SK-N-SH (cell line): ENCODE measurements around the gene CSNK1D. TPM values are rescaled to one million over a fixed set of nuclear protein-coding genes. Genes with fewer than 3 reads are reported as not detected.

Experiments
- CTCF ChIA-PET: fragments of 300-600, 350-600 bp; formaldehyde crosslinking; extraction: SDS; loops from one replicate; lab custom pipeline; 2021; lab: Yijun Ruan, JAX
- POLR2A ChIA-PET: fragments of 350-600 bp; sonication (Branson Sonifier 250); formaldehyde crosslinking; extraction: SDS; loops from one replicate; lab custom pipeline; 2020; ENCODE audit warnings: antibody characterized with exemption, inconsistent platforms; lab: Yijun Ruan, JAX
- DNase-seq: peaks from one replicate; pipeline ENCODE4 v3.0.0; 2012
- H2AFZ ChIP-seq: fragments of 200-600 bp; sonication (generic); 2 replicates; pipeline ENCODE4 v1.8.1; 2016; ENCODE audit warnings: antibody characterized with exemption, mild to moderate bottlenecking, low read depth
- H3F3A ChIP-seq: fragments of 200-600 bp; sonication (generic); replicated peaks from 2 replicates; pipeline ENCODE3; 2016; ENCODE audit warnings: antibody characterized with exemption, mild to moderate bottlenecking; ENCODE audit not compliant: insufficient read depth
- H3K27ac ChIP-seq, 2 experiments: fragments of 200-500 bp in 1 of 2; fragments of 200-600 bp in 1 of 2; sonication (Bioruptor generic) in 1 of 2; sonication (generic), shearing (Covaris generic) in 1 of 2; 2 replicates each; pipeline versions ENCODE4 v1.5.1 to v1.6.1; 2014 to 2016; ENCODE audit warnings: low read depth in 2 of 2, inconsistent platforms in 1 of 2, low read length in 1 of 2, mild to moderate bottlenecking in 1 of 2, mixed read lengths in 1 of 2
- H3K27me3 ChIP-seq: fragments of 200-600 bp; sonication (generic), shearing (Covaris generic); 2 replicates; pipeline ENCODE4 v1.6.1; 2016; ENCODE audit warnings: mixed run types; ENCODE audit not compliant: insufficient read depth
- H3K36me3 ChIP-seq, 2 experiments: fragments of 200-500 bp in 1 of 2; fragments of 200-600 bp in 1 of 2; sonication (Bioruptor generic) in 1 of 2; sonication (generic) in 1 of 2; replicated peaks in 1 of 2; 2 replicates each; pipeline versions ENCODE3 to v1.5.1; 2014 to 2016; ENCODE audit warnings: low read length in 1 of 2, mild to moderate bottlenecking in 1 of 2; ENCODE audit not compliant: insufficient read depth in 2 of 2, control insufficient read depth in 1 of 2
- H3K4me1 ChIP-seq, 2 experiments: fragments of 200-500 bp in 1 of 2; fragments of 200-600 bp in 1 of 2; sonication (Bioruptor generic) in 1 of 2; sonication (generic), shearing (Covaris generic) in 1 of 2; 2 replicates each; pipeline versions ENCODE4 v1.5.1 to v1.6.1; 2014 to 2016; ENCODE audit warnings: low read depth in 1 of 2, low read length in 1 of 2, mixed run types in 1 of 2; ENCODE audit not compliant: insufficient read depth in 2 of 2, control insufficient read depth in 1 of 2
- H3K4me2 ChIP-seq: fragments of 200-600 bp; sonication (generic), shearing (Covaris generic); 2 replicates; pipeline ENCODE4 v1.6.1; 2017; ENCODE audit warnings: mixed run types
- H3K4me3 ChIP-seq, 2 experiments: fragments of 200-500 bp in 1 of 2; fragments of 200-600 bp in 1 of 2; sonication (Bioruptor generic) in 1 of 2; sonication (generic), shearing (Covaris generic) in 1 of 2; 2 replicates each; pipeline versions ENCODE4 v1.5.1 to v1.8.1; 2014 to 2016; ENCODE audit warnings: low read depth in 2 of 2, inconsistent platforms in 1 of 2, low read length in 1 of 2, mild to moderate bottlenecking in 1 of 2, mixed read lengths in 1 of 2, moderate library complexity in 1 of 2
- H3K79me2 ChIP-seq: fragments of 200-600 bp; sonication (generic); 2 replicates; pipeline ENCODE4 v1.8.1; 2017; ENCODE audit warnings: mild to moderate bottlenecking; ENCODE audit not compliant: insufficient read depth
- H3K9ac ChIP-seq: fragments of 200-600 bp; sonication (generic); 2 replicates; pipeline ENCODE4 v1.6.1; 2017; ENCODE audit warnings: mixed run types
- H3K9me2 ChIP-seq: fragments of 200-600 bp; sonication (generic); 2 replicates; pipeline ENCODE4 v1.6.1; 2017; ENCODE audit warnings: mixed run types
- H3K9me3 ChIP-seq: fragments of 200-600 bp; sonication (generic); 2 replicates; pipeline ENCODE4 v1.6.1; 2017; ENCODE audit warnings: mixed run types, mild to moderate bottlenecking, moderate library complexity
- H4K20me1 ChIP-seq: fragments of 200-600 bp; sonication (generic); 2 replicates; pipeline ENCODE4 v1.6.1; 2017; ENCODE audit warnings: mild to moderate bottlenecking, mixed run types; ENCODE audit not compliant: insufficient read depth
- EP300 ChIP-seq, 2 experiments: IDR thresholded peaks; 2 replicates each; pipeline versions ENCODE4 v1.4.0 to v1.6.1; 2012; ENCODE audit warnings: borderline replicate concordance in 1 of 2, low read depth in 1 of 2, low read length in 1 of 2
- FOXJ3 ChIP-seq: sonication (generic); formaldehyde crosslinking; IDR thresholded peaks from 2 replicates; pipeline ENCODE4 v1.5.1; 2020; ENCODE audit warnings: mild to moderate bottlenecking, missing genetic modification reagents
- FOXM1 ChIP-seq: IDR thresholded peaks from 2 replicates; pipeline ENCODE4 v1.4.0; 2012; ENCODE audit warnings: low read depth, mild to moderate bottlenecking
- GATA2 ChIP-seq: sonication (generic); formaldehyde crosslinking; IDR thresholded peaks from 2 replicates; pipeline ENCODE4 v1.5.0; 2020; ENCODE audit warnings: mild to moderate bottlenecking, missing genetic modification reagents
- MXI1 ChIP-seq: IDR thresholded peaks from 2 replicates; pipeline ENCODE4 v1.6.1; 2012; ENCODE audit warnings: mild to moderate bottlenecking, low read depth, low read length, improper control_type of control experiment
- POLR2AphosphoS5 ChIP-seq: IDR thresholded peaks from 2 replicates; pipeline ENCODE4 v1.6.1; 2012; ENCODE audit warnings: low read depth, low read length
- RCOR1 ChIP-seq: fragments of 150-350 bp; IDR thresholded peaks from 2 replicates; pipeline ENCODE4 v1.6.1; 2017; ENCODE audit warnings: antibody characterized with exemption, low read length
- SMC3 ChIP-seq: IDR thresholded peaks from 2 replicates; pipeline ENCODE4 v1.6.1; 2012; ENCODE audit warnings: low read depth, low read length, improper control_type of control experiment
- YY1 ChIP-seq: IDR thresholded peaks from 2 replicates; pipeline ENCODE4 v1.4.0; 2012; ENCODE audit warnings: low read depth, mild to moderate bottlenecking
- WGBS: methylation state at CpG from one replicate; pipeline ENCODE4 v1.1.6; 2017; ENCODE audit warnings: low lambda C conversion rate; 5-methylcytosine and 5-hydroxymethylcytosine counted together
- polyA plus RNA-seq, 3 experiments: library from polyadenylated mRNA; depleted of rRNA; stranded (reverse); fragments of >200 nt; gene quantifications; 2 replicates each; pipeline ENCODE4 v1.2.3, GENCODE V29; 2012
- TF ChIP-seq, protein P1 (sequence below): fragments of 200-600 bp; sonication (generic); IDR thresholded peaks from 2 replicates; pipeline ENCODE4 v1.6.1; 2017; ENCODE audit warnings: antibody characterized with exemption, mild to moderate bottlenecking, moderate library complexity
- TF ChIP-seq, protein P2 (sequence below): IDR thresholded peaks from 2 replicates; pipeline ENCODE4 v1.6.1; 2012; ENCODE audit warnings: mild to moderate bottlenecking, low read depth, low read length, moderate library complexity
- TF ChIP-seq, protein P3 (sequence below): IDR thresholded peaks from 2 replicates; pipeline ENCODE4 v1.4.0; 2012; ENCODE audit warnings: low read depth

The CSNK1D gene
- polyA plus RNA-seq, 1 of the 3 experiments (the other 2 are of a cell fraction) = 216 TPM

DNA sequence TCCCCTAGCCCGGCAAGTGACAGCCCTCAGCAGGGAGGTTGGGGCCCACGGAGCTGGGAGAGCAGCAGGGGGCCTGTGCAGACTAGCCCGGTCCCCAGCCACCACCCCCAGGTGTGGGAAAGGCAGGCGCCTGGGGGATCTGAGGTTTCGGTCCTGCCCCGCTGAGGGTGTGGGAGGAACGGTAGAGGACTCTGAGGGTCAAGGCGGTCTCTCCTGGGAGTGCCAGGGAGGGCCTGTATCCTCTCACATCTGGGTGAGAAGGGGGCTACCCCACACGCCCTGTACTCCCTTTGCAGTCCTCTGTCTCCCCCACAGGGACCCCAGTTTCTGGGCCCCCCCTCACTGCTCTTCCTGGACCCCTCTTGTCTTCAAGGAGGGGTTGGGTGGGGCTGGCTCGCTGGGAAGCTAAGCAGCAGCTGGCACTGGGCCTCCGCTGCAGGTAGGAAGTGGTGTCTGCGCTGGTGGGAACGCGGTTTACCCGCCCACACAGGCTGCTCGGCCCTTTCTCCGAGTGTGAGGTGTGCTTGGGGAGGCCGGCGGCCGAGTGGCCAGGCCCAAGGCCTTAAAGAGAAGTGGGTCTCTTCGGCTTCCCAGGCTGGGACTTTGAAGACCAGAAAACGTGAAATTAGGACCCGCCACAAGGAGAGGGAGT is 28.5 kb upstream of the CSNK1D start:
- no peaks in the 10 kb centered on the region for H3K27me3 ChIP-seq
- no peak for TF ChIP-seq MXI1
- TF ChIP-seq, protein P1, sequence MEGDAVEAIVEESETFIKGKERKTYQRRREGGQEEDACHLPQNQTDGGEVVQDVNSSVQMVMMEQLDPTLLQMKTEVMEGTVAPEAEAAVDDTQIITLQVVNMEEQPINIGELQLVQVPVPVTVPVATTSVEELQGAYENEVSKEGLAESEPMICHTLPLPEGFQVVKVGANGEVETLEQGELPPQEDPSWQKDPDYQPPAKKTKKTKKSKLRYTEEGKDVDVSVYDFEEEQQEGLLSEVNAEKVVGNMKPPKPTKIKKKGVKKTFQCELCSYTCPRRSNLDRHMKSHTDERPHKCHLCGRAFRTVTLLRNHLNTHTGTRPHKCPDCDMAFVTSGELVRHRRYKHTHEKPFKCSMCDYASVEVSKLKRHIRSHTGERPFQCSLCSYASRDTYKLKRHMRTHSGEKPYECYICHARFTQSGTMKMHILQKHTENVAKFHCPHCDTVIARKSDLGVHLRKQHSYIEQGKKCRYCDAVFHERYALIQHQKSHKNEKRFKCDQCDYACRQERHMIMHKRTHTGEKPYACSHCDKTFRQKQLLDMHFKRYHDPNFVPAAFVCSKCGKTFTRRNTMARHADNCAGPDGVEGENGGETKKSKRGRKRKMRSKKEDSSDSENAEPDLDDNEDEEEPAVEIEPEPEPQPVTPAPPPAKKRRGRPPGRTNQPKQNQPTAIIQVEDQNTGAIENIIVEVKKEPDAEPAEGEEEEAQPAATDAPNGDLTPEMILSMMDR = no peak
- no peak for TF ChIP-seq SMC3
- no peak for TF ChIP-seq FOXJ3 (CRISPR knock-in tag)
- TF ChIP-seq RCOR1 = no peak
- TF ChIP-seq GATA2 (CRISPR knock-in tag) = no peak
- no peak for TF ChIP-seq FOXM1
- TF ChIP-seq, protein P2, sequence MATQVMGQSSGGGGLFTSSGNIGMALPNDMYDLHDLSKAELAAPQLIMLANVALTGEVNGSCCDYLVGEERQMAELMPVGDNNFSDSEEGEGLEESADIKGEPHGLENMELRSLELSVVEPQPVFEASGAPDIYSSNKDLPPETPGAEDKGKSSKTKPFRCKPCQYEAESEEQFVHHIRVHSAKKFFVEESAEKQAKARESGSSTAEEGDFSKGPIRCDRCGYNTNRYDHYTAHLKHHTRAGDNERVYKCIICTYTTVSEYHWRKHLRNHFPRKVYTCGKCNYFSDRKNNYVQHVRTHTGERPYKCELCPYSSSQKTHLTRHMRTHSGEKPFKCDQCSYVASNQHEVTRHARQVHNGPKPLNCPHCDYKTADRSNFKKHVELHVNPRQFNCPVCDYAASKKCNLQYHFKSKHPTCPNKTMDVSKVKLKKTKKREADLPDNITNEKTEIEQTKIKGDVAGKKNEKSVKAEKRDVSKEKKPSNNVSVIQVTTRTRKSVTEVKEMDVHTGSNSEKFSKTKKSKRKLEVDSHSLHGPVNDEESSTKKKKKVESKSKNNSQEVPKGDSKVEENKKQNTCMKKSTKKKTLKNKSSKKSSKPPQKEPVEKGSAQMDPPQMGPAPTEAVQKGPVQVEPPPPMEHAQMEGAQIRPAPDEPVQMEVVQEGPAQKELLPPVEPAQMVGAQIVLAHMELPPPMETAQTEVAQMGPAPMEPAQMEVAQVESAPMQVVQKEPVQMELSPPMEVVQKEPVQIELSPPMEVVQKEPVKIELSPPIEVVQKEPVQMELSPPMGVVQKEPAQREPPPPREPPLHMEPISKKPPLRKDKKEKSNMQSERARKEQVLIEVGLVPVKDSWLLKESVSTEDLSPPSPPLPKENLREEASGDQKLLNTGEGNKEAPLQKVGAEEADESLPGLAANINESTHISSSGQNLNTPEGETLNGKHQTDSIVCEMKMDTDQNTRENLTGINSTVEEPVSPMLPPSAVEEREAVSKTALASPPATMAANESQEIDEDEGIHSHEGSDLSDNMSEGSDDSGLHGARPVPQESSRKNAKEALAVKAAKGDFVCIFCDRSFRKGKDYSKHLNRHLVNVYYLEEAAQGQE = no peak
- TF ChIP-seq POLR2AphosphoS5 = no peak
- TF ChIP-seq, protein P3, sequence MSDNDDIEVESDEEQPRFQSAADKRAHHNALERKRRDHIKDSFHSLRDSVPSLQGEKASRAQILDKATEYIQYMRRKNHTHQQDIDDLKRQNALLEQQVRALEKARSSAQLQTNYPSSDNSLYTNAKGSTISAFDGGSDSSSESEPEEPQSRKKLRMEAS = no peak
- no peak for TF ChIP-seq EP300 (IDR thresholded peaks at IDR 0.05; ENCODE audit: borderline replicate concordance in 1 of 2, low read depth in 1 of 2, low read length in 1 of 2)
- TF ChIP-seq YY1 = no peak
- TF ChIP-seq, all 33 proteins: peak for 0
- 86% methylated on average over 15 of the region's 23 CpGs for WGBS
- H3K4me1 ChIP-seq = peaks cover 19 to 36% of the 10 kb centered on the region in 2 experiments; a peak in 3 of 4 replicates
- no peak overlapping the region for H3K9ac ChIP-seq
- CTCF ChIA-PET = interaction anchor here (1.1 to 15.1 kb wide), 14 partner anchors 8 to 114 kb away, joined by 3 to 184 read pairs (median 14); partner anchors contain the start of genes CD7, HEXD, OGFOD3 and SECTM1
- H4K20me1 ChIP-seq = no peaks in the 10 kb centered on the region
- H3K4me2 ChIP-seq = no peak overlapping the region
- peak; percentile 41 for DNase-seq
- no peaks in the 10 kb centered on the region for H3K9me3 ChIP-seq
- no peak overlapping the region for H2AFZ ChIP-seq
- H3K79me2 ChIP-seq = no peaks in the 10 kb centered on the region
- H3K27ac ChIP-seq = no peak overlapping the region
- H3K36me3 ChIP-seq = no peaks in the 10 kb centered on the region
- H3K9me2 ChIP-seq = no peaks in the 10 kb centered on the region
- H3F3A ChIP-seq = peaks cover 8% of the 10 kb centered on the region
- no peak overlapping the region for H3K4me3 ChIP-seq
- POLR2A ChIA-PET = interaction anchor here (1.6 to 1.8 kb wide), 2 partner anchors 10 to 29 kb away, joined by 3 to 11 read pairs; no protein-coding TSS in a partner anchor
